OCI-LY1 (cell line): Measurements from ENCODE around the gene CELF4.

Experiments
- H2AFZ ChIP-seq: fragments of 200-600 bp; sonication (generic), shearing (Covaris generic); 2 replicates; pipeline ENCODE4 v1.6.0; 2014; ENCODE audit warnings: antibody characterized with exemption, mild to moderate bottlenecking, low read length
- H3F3A ChIP-seq: fragments of 200-600 bp; sonication (generic), shearing (Covaris generic); 2 replicates; pipeline ENCODE4 v1.6.0; 2014; ENCODE audit warnings: mild to moderate bottlenecking, antibody characterized with exemption, low read length, moderate library complexity; ENCODE audit not compliant: insufficient read depth
- H3K27ac ChIP-seq: fragments of 200-600 bp; sonication (generic); 2 replicates; pipeline ENCODE4 v1.5.1; 2014; ENCODE audit warnings: low read length, mixed run types, mild to moderate bottlenecking, low read depth; ENCODE audit not compliant: poor library complexity, severe bottlenecking
- H3K27me3 ChIP-seq: fragments of 200-600 bp; sonication (generic); 2 replicates; pipeline ENCODE4 v1.6.0; 2014; ENCODE audit warnings: antibody characterized with exemption, mild to moderate bottlenecking, low read length, moderate library complexity; ENCODE audit not compliant: insufficient read depth
- H3K36me3 ChIP-seq: fragments of 200-600 bp; sonication (generic); 2 replicates; pipeline ENCODE4 v1.6.1; 2014; ENCODE audit warnings: mild to moderate bottlenecking, antibody characterized with exemption, low read length, moderate library complexity, mixed read lengths; ENCODE audit not compliant: insufficient read depth
- H3K4me1 ChIP-seq: fragments of 200-600 bp; sonication (generic); 2 replicates; pipeline ENCODE4 v1.5.1; 2014; ENCODE audit warnings: mild to moderate bottlenecking, low read length, moderate library complexity; ENCODE audit not compliant: insufficient read depth, severe bottlenecking
- H3K4me2 ChIP-seq: fragments of 200-600 bp; sonication (generic), shearing (Covaris generic); 2 replicates; pipeline ENCODE4 v1.6.1; 2014; ENCODE audit warnings: low read length
- H3K4me3 ChIP-seq: fragments of 200-600 bp; sonication (generic); 2 replicates; pipeline ENCODE4 v1.5.1; 2014; ENCODE audit warnings: low read length, low read depth, mild to moderate bottlenecking, mixed read lengths; ENCODE audit not compliant: poor library complexity, severe bottlenecking
- H3K79me2 ChIP-seq: fragments of 200-600 bp; shearing (Covaris generic); 2 replicates; pipeline ENCODE4 v1.6.1; 2016; ENCODE audit warnings: mixed run types, low read length, mixed read lengths; ENCODE audit not compliant: insufficient read depth
- H3K9ac ChIP-seq: fragments of 200-600 bp; sonication (generic), shearing (Covaris generic); 2 replicates; pipeline ENCODE4 v1.6.1; 2014; ENCODE audit warnings: mild to moderate bottlenecking, low read length, mixed read lengths
- H3K9me2 ChIP-seq: fragments of 200-600 bp; sonication (generic), shearing (Covaris generic); 2 replicates; pipeline ENCODE4 v1.6.1; 2014; ENCODE audit warnings: low read depth, mild to moderate bottlenecking, low read length, mixed read lengths
- H3K9me3 ChIP-seq: fragments of 200-600 bp; shearing (Covaris generic); 2 replicates; pipeline ENCODE4 v1.6.1; 2014; ENCODE audit warnings: low read length, mixed read lengths
- H4K20me1 ChIP-seq: fragments of 200-600 bp; sonication (generic), shearing (Covaris generic); 2 replicates; pipeline ENCODE4 v1.6.0; 2016; ENCODE audit warnings: mild to moderate bottlenecking, low read length; ENCODE audit not compliant: insufficient read depth
- CTCF ChIP-seq: fragments of 200-600 bp; sonication (generic), shearing (Covaris generic); IDR thresholded peaks from 2 replicates; pipeline ENCODE4 v1.5.1; 2017; ENCODE audit warnings: mild to moderate bottlenecking, antibody characterized with exemption, low read length, moderate library complexity, mixed read lengths
- EZH2 ChIP-seq: fragments of 200-600 bp; sonication (generic), shearing (Covaris generic); IDR thresholded peaks from 2 replicates; pipeline ENCODE4 v1.8.0; 2017; ENCODE audit warnings: borderline replicate concordance, mixed run types, mild to moderate bottlenecking, antibody characterized with exemption, low read length, moderate library complexity, mixed read lengths

CELF4 gene

GRCh38 chr18:37473195-37473840 is 92.3 kb downstream of the CELF4 start:
- H3K36me3 ChIP-seq, result no peaks in the 10 kb centered on the region
- H3K27ac ChIP-seq, result no peak overlapping the region

GRCh38 chr18:37471637-37472036 is 94.0 kb downstream of the CELF4 start:
- no peak overlapping the region for H3K4me2 ChIP-seq
- TF ChIP-seq EZH2 (no peak), CTCF (no peak)
- no peaks in the 10 kb centered on the region for H3K4me1 ChIP-seq
- H2AFZ ChIP-seq, result no peak overlapping the region
- H3K9me2 ChIP-seq, result no peaks in the 10 kb centered on the region
- no peaks in the 10 kb centered on the region for H3F3A ChIP-seq
- H3K27ac ChIP-seq, result no peak overlapping the region
- no peaks in the 10 kb centered on the region for H3K27me3 ChIP-seq
- no peak overlapping the region for H3K9ac ChIP-seq
- no peak overlapping the region for H3K4me3 ChIP-seq
- no peaks in the 10 kb centered on the region for H3K9me3 ChIP-seq
- H4K20me1 ChIP-seq, result no peaks in the 10 kb centered on the region
- H3K79me2 ChIP-seq, result no peaks in the 10 kb centered on the region
- no peaks in the 10 kb centered on the region for H3K36me3 ChIP-seq

More at GRCh38 chr18:37473195-37473840, 92.3 kb downstream of the CELF4 start:
- Histone ChIP-seq H2AFZ (no peak overlapping the region), H3K4me1 (no peaks in the 10 kb centered on the region), H3K4me3 (no peak overlapping the region), H3K79me2 (no peaks in the 10 kb centered on the region), H3K27me3 (no peaks in the 10 kb centered on the region), H3F3A (no peaks in the 10 kb centered on the region), H3K9me2 (no peaks in the 10 kb centered on the region), H3K9me3 (no peaks in the 10 kb centered on the region), H3K4me2 (no peak overlapping the region), H3K9ac (no peak overlapping the region), H4K20me1 (no peaks in the 10 kb centered on the region)
- TF ChIP-seq EZH2 (no peak), CTCF (no peak)

GRCh38 chr18:37470986-37471385 is 94.6 kb downstream of the CELF4 start:
- Histone ChIP-seq H3K36me3 (no peaks in the 10 kb centered on the region), H3K4me2 (no peak overlapping the region), H3F3A (no peaks in the 10 kb centered on the region), H3K4me1 (no peaks in the 10 kb centered on the region), H3K79me2 (no peaks in the 10 kb centered on the region), H4K20me1 (no peaks in the 10 kb centered on the region), H3K9me2 (no peaks in the 10 kb centered on the region), H2AFZ (no peak overlapping the region), H3K27me3 (no peaks in the 10 kb centered on the region), H3K27ac (no peak overlapping the region), H3K4me3 (no peak overlapping the region), H3K9ac (no peak overlapping the region), H3K9me3 (no peaks in the 10 kb centered on the region)
- TF ChIP-seq CTCF (no peak), EZH2 (no peak)
